Adipose tissue (tissue), 3 donors: ENCODE measurements around the gene IRF2BP1. TPM values are rescaled to one million over a fixed set of nuclear protein-coding genes. Genes with fewer than 3 reads are reported as not detected.
"Not testable (repeated sequence)": the region's sequence is repeated elsewhere in the genome, so short reads cannot be mapped to it uniquely, and the experiment has no call there.

Source experiments
- H3K27ac ChIP-seq: one replicate; pipeline ENCODE4 v1.5.1; 2013; ENCODE audit warnings: low read depth, low read length
- WGBS, 3 donors: extraction: QIAGEN DNeasy Blood & Tissue Kit; methylation state at CpG; one replicate each; pipeline ENCODE4 v1.1.7; 2013; 5-methylcytosine and 5-hydroxymethylcytosine counted together
- polyA plus RNA-seq, 3 donors: library from polyadenylated mRNA; stranded (reverse); fragments of 200-250 nt; gene quantifications; one replicate each; pipeline ENCODE4 v1.2.3, GENCODE V29; 2013
- donor health status: healthy with polysubstance abuse.
- donor health status: Bipolar disorder and iron deficiency.
- donor health status: healthy.

The IRF2BP1 gene
- polyA plus RNA-seq, 3 donors: 7.7 to 13.9 (median 10.0) TPM

DNA sequence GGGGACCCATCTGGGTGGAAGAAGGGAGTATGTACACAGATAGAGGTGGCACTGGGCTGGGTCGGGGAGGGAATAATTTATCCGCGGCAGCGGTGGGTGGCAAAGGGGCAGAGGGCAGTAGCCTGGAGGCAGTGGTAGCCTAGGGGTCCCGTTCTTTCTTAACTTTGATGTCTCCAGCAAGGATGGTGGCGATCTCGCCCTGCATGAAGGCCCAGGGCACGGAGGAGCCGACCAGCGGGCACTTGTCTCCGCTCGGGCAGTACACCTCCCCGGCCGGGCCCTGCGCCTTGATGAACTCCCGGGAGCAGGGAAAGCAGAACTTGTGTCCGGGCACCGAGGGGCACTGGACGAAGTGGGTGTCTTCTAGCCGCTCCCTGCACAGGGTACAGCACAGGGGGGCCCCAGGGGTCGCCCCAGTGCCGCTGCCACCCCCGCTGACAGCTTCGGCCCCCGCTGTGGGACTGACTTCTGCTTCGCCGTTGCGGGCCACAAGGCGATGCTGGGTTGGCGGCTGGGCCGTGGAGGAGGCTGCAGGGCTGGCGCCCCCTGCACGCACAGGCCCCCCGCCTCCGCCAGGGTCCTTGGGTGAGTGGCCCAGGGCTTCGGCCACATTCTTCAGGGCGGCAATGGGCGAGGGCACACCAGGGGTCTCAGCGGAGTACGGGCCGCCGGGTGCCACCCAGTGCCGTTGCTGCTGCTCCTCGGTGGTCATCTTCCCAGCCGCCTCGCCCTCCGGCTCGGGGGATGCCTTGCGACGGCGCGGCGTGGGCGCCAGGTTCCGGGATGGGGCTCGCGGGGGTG is 1.9 kb downstream of the IRF2BP1 start:
- WGBS, 3 donors: 53 to 91% (median 88%) methylated on average over 55 to 57 of the region's 57 CpGs
- H3K27ac ChIP-seq: no peak overlapping the region

DNA sequence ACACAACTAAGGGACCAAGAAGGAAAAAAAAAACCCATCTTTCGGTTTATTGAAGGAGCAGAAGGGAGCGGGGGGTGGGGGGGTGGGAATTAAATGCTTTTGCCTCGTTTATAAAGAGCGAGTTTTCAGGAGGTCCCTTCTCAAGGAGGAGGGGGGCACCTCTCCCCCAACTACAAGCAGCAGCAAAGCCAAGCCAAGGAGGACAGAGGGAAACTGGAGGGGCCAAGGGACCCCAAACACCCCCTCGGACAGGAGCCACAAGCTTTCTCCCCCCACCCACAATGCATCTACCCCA is 2.4 kb downstream of the IRF2BP1 start:
- H3K27ac ChIP-seq: no peak overlapping the region
- 13 to 33% (median 29%) methylated on average over 5 of the region's 5 CpGs for WGBS, 3 donors

DNA sequence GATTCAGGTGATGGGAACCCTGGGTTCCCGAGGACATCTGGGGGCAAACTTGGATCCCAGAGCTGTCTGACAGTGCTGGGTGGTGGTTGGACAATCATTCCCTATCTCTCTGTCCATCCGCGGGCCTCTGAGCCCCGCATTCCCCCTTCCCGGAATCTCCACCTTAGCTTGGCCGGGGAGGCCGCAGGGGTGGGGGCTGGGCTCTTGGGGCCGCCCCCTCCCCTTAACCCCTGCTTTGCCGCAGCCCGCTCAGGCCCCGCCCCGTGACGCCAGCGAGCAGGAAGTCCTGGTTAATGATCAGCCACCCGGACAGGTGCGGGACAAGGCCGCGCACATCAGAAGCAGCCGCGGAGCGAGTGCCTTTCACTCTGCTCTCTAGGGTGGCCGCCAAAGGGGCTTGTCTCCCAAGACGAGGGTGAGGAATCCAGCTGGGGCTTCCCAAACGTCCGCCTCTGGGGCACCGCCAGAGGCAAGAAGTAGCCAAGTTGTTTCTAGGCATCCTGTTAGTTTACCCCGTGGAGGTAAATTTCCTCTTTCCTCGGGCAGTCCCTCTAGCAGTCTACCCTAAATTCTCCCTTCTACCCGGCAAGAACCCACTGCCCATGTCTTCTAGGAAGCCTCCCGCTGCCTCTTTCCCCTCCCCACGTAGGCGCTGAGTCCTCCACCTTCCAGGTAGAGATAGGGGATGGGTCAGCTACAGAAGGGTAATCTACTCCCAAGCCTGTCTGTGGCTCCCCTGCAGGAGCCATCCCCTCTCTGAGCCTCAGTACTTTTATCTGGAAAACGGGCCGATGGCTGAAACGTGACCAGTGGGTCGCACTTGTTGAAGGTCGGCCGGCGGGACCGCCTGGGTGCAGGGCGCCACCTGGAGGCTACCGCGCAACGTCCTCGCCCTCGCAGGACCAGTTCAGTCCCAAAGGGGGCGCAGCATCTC is 3.0 kb downstream of the IRF2BP1 start:
- H3K27ac ChIP-seq: no peak overlapping the region
- 8 to 30% (median 19%) methylated on average over 44 to 47 of the region's 47 CpGs for WGBS, 3 donors

DNA sequence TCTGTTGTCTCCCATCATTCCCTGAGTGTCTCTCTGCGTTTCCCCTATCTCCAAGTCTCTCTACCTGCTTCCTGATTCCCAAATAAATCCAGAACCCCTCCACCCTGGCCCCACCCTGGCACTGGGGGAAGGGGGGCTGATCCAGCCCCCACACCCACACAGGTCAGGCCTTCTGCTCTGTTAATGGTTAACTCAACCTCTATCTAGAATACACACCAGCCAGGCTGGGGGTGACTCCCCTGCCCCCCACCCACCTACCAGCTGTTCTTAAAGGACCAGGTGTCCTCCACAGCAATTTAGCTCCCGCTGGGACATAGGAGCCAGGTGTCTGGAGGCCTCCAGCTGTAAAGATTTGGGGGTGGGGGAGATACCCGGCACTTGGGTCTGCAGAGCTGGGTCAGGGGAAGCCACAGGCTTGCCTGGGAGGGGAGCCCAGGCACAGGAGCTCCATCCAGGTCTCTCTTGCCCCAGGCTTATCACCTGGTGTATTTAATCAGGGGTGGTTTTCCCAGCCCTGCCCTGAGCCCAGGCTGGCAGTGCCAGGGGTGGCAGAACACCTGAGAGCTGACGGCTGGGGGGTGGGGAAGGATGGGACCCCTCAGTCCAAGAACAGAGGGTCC is 3.9 kb downstream of the IRF2BP1 start:
- no peak overlapping the region for H3K27ac ChIP-seq
- WGBS, 3 donors: 12 to 82% (median 74%) methylated on average over 4 of the region's 4 CpGs

DNA sequence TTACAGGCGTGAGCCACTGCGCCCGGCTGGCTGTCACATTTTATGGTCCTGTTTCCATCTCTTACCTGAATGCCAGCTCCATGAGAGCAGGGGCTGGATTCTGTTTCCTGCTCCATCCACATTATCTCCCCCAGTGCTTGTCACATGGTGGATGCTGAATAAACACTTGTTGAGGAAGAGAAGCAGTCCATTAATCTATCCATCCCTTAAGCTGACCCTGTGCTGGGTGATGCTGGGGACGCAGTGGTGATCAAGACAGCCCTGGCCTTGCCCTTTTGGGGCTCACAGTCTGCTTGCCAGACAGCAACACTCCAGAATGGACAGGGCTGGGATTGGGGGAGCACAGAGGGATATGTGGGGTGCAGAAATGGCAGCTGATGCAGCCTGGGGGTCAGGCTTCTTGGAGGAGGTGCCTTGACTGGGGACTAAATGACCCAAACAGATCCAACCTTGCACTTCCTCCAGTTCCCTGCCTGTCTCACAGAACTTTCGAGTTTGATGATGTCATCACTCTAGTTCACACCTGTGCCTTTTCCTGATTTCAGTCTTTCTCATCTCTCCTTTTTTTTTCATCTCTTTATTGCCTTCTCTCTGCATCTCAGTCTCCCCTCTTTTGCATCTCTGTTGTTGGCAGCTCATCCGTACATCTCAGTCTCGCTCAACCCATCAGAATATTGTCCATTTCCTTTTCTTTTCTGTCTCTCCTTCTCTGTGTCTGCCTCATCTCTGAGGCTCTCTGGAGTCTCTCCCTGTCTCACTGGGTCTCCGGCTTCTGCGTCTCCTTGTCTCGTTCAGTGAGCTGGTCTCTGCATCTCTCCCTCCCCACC is 4.6 kb downstream of the IRF2BP1 start:
- H3K27ac ChIP-seq: no peak overlapping the region
- 39 to 81% (median 79%) methylated on average over 10 of the region's 10 CpGs for WGBS, 3 donors

DNA sequence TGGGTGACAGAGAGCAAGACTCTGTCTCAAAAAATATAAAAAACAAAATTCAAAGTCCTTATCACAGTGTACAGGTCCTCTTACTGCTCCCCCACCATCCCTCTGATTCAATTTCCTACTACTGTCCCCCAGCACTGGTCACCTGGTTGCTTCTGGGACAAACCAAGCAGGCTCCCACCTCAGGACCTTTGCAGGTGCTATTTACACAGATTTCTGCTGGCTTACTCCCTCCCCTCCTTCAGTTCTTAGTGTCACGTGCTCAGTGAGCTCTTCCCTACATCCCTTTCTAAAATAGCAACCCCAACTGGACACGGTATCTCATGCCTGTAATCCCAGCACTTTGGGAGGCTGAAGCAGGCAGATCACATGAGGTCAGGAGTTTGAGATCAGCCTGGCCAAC is 6.0 kb downstream of the IRF2BP1 start:
- H3K27ac ChIP-seq: no peak overlapping the region
- 53 to 86% (median 71%) methylated on average over 2 of the region's 2 CpGs for WGBS, 3 donors

DNA sequence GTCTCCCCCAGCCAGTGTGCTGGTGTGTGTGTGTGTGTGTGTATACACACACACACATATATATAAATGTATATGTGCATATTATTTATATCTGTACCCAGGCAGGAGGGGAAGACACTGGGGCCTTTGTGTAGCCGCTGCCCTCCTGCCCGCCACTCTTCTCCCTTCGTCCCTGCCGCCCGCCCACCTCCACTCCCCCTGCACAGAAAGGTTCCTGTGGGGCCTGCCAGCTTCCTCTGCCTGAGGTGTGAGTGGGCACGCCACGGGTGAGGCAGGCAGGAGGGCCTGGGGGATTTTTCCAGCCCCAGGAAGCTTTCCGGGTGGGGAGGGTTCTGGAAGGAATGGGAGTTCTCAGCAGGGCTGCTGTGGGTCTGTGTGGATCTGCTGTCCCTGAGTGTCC is 6.9 kb downstream of the IRF2BP1 start:
- WGBS, 3 donors: 14 to 69% (median 58%) methylated on average over 3 to 8 of the region's 8 CpGs
- no peak overlapping the region for H3K27ac ChIP-seq

DNA sequence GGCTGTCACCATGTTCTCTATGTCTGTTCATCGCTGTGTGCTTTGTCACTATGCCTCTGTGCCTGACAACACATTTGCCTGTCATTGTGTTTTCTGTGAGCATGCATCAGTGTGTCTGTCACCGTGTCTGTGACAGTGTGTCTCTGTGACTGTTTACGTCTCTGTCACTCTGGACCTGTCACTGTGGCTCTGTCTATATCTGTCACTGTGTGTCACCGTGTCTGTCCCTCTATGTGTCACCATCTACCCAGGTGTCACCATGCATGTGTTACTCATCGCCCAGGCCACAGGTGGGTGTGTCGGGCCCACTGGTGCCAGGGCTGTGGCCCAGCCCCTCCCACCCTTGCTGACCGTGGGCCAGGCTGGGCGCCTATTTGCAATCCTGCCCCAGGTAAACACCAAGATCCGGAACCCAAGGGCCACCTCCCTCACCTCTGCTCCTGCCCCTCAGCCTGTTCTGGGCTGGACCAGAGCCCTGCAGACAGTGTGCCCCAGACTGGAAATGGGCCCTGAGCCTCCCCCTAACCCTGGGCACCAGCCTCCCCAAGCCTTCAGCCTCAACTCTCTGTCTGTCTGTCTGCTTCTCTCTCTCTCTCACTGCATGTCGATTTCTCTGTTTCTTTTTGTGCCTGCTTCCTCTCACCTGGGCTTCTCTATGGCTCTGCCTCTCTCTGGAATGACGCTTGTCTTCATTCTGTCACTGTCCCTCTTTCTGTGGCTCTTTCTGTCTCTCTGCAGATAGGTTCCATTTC is 7.7 kb downstream of the IRF2BP1 start:
- WGBS, 3 donors: 35 to 78% (median 78%) methylated on average over 10 to 11 of the region's 11 CpGs
- H3K27ac ChIP-seq: no peak overlapping the region

DNA sequence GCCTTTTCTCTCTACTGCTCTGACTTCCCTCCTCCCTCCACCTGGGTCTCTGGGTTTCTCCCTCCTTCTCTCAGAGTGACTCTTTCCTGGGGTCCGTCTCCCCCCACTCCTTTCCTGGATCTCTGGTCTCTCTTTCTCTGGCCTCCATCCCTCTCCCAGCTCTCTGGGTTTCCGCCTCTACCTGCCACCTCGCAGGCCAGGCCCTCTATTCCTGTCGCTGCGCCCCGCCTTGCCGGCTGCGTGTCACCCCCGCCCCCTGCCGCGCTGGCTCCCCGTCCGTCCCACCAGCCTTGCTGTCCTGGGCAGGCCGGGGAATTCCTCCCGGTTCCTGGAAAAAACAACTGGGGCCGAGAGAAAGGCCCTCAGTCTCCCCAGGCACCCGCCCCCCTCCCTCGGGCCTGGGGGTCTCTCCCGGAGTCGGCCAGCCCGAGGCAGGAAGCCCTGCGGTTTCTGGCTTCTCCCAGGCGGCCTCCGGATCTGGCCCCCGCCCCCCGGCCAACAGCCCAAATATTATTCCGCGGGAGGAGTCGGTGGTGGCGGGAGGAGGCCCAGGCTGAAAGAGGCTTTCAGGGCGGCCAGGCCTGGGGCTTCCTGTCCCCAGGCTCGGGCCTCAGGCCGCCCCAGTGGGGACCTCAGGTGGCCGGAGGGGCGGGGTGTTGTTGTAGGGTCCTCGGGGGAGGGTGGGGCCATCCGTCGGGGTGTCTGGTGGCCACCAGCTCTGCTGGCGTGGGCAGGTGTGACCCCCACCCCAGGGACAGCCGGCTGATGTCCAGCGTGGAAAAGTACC is 9.3 kb downstream of the IRF2BP1 start:
- 6 to 7% (median 6%) methylated on average over 31 to 41 of the region's 41 CpGs for WGBS, 3 donors
- H3K27ac ChIP-seq: no peak overlapping the region

DNA sequence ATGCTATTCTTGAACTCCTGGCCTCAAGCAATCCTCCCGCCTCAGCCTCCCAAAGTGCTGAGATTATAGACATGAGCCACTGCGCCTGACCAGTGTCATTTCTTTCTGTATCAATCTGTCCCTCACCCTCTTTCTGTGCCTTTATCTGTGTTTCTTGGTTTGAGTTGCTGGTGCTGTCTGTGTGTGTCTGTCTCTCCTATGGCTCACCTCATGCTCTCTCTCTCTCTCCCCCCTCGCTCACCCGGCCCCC is 9.9 kb downstream of the IRF2BP1 start:
- H3K27ac ChIP-seq: no peak overlapping the region
- 45 to 49% (median 46%) methylated on average over 4 of the region's 4 CpGs for WGBS, 3 donors

DNA sequence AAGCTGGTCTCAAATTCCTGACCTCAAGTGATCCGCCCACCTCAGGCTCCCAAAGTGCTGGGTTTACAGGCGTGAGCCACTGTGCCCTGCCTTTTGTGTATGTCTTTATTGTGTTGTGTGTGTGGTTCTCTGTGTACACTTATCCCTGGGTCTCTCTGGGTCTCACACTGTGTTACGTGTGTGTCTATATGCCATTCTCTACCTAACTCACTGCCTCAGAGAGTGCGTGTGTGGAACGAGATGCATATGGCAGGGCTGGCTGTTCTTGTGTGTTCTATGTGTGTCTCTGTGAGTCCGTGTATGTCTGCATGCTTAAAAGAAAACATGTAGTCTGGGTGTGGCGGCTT is 11.3 kb downstream of the IRF2BP1 start:
- 81 to 92% (median 90%) methylated on average over 7 of the region's 7 CpGs for WGBS, 3 donors
- H3K27ac ChIP-seq: no peak overlapping the region

DNA sequence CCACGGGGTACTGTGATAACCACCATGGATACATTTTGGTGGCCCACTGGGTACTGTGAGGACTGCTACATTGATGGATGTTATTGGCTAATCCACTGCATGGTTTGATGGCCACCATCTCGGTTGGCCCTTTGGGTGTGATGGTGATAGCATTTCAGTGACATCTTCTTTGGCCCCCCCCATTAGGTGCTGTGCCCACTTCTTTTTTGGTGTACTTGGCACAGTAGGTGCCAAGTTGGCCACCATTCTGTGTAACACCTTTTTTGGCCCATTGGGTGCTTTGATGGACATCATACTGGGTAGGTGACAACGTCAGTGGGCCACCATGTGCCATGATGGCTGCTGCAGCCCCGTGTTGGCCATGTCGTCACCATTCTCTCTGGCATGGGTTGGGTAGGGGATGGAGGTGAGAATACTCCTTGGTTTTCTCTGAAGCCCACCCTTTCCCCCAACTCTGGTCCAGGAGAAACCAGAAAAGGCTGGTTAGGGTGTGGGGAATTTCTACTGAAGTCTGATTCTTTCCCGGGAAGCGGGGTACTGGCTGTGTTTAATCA is 12.6 kb downstream of the IRF2BP1 start:
- 64 to 94% (median 90%) methylated on average over 7 of the region's 7 CpGs for WGBS, 3 donors
- H3K27ac ChIP-seq: no peak overlapping the region

DNA sequence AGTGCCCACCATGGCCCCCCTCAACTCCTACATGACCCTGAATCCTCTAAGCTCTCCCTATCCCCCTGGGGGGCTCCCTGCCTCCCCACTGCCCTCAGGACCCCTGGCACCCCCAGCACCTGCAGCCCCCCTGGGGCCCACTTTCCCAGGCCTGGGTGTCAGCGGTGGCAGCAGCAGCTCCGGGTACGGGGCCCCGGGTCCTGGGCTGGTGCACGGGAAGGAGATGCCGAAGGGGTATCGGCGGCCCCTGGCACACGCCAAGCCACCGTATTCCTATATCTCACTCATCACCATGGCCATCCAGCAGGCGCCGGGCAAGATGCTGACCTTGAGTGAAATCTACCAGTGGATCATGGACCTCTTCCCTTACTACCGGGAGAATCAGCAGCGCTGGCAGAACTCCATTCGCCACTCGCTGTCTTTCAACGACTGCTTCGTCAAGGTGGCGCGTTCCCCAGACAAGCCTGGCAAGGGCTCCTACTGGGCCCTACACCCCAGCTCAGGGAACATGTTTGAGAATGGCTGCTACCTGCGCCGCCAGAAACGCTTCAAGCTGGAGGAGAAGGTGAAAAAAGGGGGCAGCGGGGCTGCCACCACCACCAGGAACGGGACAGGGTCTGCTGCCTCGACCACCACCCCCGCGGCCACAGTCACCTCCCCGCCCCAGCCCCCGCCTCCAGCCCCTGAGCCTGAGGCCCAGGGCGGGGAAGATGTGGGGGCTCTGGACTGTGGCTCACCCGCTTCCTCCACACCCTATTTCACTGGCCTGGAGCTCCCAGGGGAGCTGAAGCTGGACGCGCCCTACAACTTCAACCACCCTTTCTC is 13.6 kb downstream of the IRF2BP1 start:
- no peak overlapping the region for H3K27ac ChIP-seq
- WGBS, 3 donors: 84 to 96% (median 94%) methylated on average over 34 of the region's 34 CpGs

DNA sequence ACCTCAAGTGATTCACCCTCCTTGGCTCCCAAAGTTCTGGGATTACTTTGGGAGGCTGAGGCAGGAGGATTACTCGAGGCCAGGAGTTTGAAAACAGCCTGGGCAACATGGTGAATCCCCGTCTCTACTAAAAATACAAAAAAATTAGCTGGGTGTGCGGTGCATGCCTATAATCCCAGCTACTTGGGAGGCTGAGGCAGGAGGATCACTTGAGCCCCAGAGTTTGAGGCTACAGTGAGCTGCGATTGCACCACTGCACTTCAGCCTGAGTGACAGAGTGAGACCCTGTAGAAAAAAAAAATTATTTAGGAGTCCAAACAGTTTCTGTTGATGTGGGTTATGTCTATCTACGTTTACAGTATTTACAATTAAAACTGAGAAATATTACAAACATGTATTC is 15.1 kb downstream of the IRF2BP1 start:
- 83 to 85% (median 85%) methylated on average over 5 of the region's 5 CpGs for WGBS, 3 donors
- H3K27ac ChIP-seq: no peak overlapping the region

DNA sequence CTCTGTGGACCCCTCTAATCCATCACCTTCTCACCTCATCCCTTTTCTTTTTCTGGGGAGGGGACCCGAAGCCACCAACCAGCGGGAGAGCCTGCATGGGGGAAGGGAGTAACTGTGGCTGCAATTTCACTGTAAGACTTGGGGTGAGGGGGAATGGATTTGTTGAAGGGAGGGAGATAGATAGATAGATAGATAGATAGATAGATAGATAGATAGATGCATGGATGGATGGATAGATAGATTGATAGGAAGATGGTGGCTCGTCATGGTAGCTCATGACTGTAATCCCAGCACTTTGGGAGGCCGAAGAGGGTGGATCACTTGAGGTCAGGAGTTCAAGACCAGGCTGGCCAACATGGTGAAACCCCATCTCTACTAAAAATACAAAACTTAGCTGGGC is 18.7 kb downstream of the IRF2BP1 start:
- 54 to 79% (median 70%) methylated on average over 4 of the region's 4 CpGs for WGBS, 3 donors
- H3K27ac ChIP-seq: not testable (repeated sequence)

DNA sequence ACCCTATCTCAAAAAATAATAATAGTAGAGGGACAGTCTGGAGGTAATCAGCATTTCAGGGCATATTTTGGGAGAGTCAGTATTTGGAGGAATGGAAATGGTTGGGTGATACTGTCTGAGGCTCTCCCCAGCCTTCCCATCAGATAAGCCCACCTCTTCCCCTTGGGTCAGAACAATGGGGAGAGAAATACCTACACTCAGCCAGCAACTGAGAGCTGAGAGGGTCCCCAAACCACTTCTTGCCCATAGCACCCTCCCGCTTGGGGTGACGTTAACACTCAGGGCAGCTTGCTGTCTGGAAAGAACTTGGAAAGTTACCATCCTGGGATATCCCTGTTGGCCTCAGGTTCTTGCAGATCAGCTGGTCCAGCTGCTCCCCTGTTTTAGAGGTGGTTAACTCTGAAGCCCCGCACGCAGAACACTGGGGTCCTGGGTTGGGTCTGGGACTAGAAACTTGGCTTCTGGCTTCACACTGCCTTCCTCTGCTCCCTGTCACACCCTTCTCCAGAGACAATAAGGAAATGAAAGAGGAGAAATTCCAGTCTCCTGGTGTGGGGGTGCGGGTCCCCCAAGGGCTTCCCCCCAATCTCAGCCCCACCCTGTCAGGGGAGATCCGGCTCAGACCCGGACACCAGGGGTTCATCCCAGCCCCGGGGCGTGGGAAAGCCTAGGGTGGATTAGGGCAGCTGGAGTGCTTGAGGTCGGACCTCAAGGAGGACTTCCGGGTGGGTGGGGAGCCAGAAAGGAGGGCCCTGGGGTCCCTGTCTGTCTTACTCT is 19.4 kb downstream of the IRF2BP1 start:
- WGBS, 3 donors: 37 to 73% (median 63%) methylated on average over 11 of the region's 11 CpGs
- no peak overlapping the region for H3K27ac ChIP-seq
